GM12878 (cell line): Measurements from ENCODE around the gene C1orf53.

Experiments
- CBX3 ChIP-seq: fragments of 200-600 bp; sonication (generic); IDR thresholded peaks from 2 replicates; pipeline ENCODE4 v1.6.1; 2016; ENCODE audit warnings: low read depth, borderline replicate concordance
- EP300 ChIP-seq, 2 experiments: fragments of 150-350 bp in 1 of 2; IDR thresholded peaks; 2 replicates each; pipeline ENCODE4 v1.6.1; 2011 to 2012; ENCODE audit warnings: low read depth in 2 of 2, low read length in 2 of 2, borderline replicate concordance in 1 of 2, improper control_type of control experiment in 1 of 2, inconsistent platforms in 1 of 2; ENCODE audit not compliant: control insufficient read depth in 1 of 2
- POLR2A ChIP-seq: IDR thresholded peaks from 2 replicates; pipeline ENCODE4 v1.6.1; 2011; ENCODE audit warnings: low read depth, mild to moderate bottlenecking, low read length
- POLR2AphosphoS5 ChIP-seq: IDR thresholded peaks from 2 replicates; pipeline ENCODE4 v1.6.1; 2011; ENCODE audit warnings: mild to moderate bottlenecking, low read length, inconsistent platforms
- TBL1XR1 ChIP-seq: IDR thresholded peaks from 2 replicates; pipeline ENCODE4 v1.6.1; 2012; ENCODE audit warnings: low read depth, low read length, improper control_type of control experiment
- TCF7 ChIP-seq: IDR thresholded peaks from 2 replicates; pipeline ENCODE4 v1.6.1; 2014; ENCODE audit warnings: antibody characterized with exemption, borderline replicate concordance
- ZNF274 ChIP-seq: IDR thresholded peaks from one replicate; pipeline ENCODE4 v1.8.0; 2011; ENCODE audit not compliant: insufficient read length, insufficient read depth
- TF ChIP-seq, protein P1 (sequence below), 3 experiments: IDR thresholded peaks in 2 of 3; conservative IDR thresholded peaks in 1 of 3; 2 replicates each; pipeline ENCODE4 v1.5.1; 2011; ENCODE audit warnings: low read depth in 3 of 3, low read length in 3 of 3, mild to moderate bottlenecking in 3 of 3, control low read depth in 2 of 3, moderate library complexity in 2 of 3, inconsistent platforms in 1 of 3, mixed read lengths in 1 of 3; ENCODE audit not compliant: control insufficient read depth in 2 of 3, insufficient read depth in 1 of 3; ENCODE audit errors: extremely low read depth in 1 of 3
- TF ChIP-seq, protein P2 (sequence below): IDR thresholded peaks from 2 replicates; pipeline ENCODE4 v1.6.1; 2012; ENCODE audit warnings: mild to moderate bottlenecking, low read depth, low read length
- TF ChIP-seq, protein P3 (sequence below): fragments of 450-650 bp; IDR thresholded peaks from 2 replicates; pipeline ENCODE4 v1.6.1; 2018; ENCODE audit warnings: mild to moderate bottlenecking, low read depth, moderate library complexity; ENCODE audit not compliant: partially characterized antibody
- TF ChIP-seq, protein P4 (sequence below): fragments of 450-650 bp; formaldehyde crosslinking; IDR thresholded peaks from 2 replicates; pipeline ENCODE4 v1.5.0; 2022; ENCODE audit warnings: mild to moderate bottlenecking, missing genetic modification characterization

DNA sequence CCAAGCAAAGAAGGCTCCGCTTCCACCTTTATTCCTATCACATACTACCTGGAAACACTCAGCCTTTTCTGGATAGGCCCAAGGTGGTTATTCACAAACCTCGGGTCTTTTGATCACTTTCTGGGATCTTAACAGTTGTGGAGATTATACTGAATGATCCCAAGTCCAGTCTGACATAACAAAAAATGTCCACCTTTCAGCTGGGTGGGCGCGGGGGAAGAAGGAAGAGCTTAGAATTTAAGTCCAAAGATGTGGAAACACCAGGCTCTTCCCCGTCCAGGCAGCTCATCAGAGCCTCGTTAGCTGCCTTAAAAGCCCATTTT is 338 bp upstream of the C1orf53 start:
- TF ChIP-seq POLR2A (no peak), CBX3 (no peak), EP300 (IDR thresholded peaks at IDR 0.05; ENCODE audit: borderline replicate concordance in 1 of 2, control insufficient read depth in 1 of 2, low read depth in 2 of 2, low read length in 2 of 2) (no peak), ZNF274 (no peak), TBL1XR1 (no peak), POLR2AphosphoS5 (no peak), TCF7 (no peak)
- TF ChIP-seq, protein P1, sequence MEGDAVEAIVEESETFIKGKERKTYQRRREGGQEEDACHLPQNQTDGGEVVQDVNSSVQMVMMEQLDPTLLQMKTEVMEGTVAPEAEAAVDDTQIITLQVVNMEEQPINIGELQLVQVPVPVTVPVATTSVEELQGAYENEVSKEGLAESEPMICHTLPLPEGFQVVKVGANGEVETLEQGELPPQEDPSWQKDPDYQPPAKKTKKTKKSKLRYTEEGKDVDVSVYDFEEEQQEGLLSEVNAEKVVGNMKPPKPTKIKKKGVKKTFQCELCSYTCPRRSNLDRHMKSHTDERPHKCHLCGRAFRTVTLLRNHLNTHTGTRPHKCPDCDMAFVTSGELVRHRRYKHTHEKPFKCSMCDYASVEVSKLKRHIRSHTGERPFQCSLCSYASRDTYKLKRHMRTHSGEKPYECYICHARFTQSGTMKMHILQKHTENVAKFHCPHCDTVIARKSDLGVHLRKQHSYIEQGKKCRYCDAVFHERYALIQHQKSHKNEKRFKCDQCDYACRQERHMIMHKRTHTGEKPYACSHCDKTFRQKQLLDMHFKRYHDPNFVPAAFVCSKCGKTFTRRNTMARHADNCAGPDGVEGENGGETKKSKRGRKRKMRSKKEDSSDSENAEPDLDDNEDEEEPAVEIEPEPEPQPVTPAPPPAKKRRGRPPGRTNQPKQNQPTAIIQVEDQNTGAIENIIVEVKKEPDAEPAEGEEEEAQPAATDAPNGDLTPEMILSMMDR (IDR thresholded peaks at IDR 0.05 in 2 of 3, conservative IDR thresholded peaks at IDR 0.05 in 1 of 3; ENCODE audit: control insufficient read depth in 2 of 3, extremely low read depth in 1 of 3, insufficient read depth in 1 of 3, low read depth in 3 of 3, low read length in 3 of 3), result no peak
- TF ChIP-seq, protein P2, sequence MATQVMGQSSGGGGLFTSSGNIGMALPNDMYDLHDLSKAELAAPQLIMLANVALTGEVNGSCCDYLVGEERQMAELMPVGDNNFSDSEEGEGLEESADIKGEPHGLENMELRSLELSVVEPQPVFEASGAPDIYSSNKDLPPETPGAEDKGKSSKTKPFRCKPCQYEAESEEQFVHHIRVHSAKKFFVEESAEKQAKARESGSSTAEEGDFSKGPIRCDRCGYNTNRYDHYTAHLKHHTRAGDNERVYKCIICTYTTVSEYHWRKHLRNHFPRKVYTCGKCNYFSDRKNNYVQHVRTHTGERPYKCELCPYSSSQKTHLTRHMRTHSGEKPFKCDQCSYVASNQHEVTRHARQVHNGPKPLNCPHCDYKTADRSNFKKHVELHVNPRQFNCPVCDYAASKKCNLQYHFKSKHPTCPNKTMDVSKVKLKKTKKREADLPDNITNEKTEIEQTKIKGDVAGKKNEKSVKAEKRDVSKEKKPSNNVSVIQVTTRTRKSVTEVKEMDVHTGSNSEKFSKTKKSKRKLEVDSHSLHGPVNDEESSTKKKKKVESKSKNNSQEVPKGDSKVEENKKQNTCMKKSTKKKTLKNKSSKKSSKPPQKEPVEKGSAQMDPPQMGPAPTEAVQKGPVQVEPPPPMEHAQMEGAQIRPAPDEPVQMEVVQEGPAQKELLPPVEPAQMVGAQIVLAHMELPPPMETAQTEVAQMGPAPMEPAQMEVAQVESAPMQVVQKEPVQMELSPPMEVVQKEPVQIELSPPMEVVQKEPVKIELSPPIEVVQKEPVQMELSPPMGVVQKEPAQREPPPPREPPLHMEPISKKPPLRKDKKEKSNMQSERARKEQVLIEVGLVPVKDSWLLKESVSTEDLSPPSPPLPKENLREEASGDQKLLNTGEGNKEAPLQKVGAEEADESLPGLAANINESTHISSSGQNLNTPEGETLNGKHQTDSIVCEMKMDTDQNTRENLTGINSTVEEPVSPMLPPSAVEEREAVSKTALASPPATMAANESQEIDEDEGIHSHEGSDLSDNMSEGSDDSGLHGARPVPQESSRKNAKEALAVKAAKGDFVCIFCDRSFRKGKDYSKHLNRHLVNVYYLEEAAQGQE, result no peak
- TF ChIP-seq, protein P3, sequence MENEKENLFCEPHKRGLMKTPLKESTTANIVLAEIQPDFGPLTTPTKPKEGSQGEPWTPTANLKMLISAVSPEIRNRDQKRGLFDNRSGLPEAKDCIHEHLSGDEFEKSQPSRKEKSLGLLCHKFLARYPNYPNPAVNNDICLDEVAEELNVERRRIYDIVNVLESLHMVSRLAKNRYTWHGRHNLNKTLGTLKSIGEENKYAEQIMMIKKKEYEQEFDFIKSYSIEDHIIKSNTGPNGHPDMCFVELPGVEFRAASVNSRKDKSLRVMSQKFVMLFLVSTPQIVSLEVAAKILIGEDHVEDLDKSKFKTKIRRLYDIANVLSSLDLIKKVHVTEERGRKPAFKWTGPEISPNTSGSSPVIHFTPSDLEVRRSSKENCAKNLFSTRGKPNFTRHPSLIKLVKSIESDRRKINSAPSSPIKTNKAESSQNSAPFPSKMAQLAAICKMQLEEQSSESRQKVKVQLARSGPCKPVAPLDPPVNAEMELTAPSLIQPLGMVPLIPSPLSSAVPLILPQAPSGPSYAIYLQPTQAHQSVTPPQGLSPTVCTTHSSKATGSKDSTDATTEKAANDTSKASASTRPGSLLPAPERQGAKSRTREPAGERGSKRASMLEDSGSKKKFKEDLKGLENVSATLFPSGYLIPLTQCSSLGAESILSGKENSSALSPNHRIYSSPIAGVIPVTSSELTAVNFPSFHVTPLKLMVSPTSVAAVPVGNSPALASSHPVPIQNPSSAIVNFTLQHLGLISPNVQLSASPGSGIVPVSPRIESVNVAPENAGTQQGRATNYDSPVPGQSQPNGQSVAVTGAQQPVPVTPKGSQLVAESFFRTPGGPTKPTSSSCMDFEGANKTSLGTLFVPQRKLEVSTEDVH, result no peak
- TF ChIP-seq, protein P4, sequence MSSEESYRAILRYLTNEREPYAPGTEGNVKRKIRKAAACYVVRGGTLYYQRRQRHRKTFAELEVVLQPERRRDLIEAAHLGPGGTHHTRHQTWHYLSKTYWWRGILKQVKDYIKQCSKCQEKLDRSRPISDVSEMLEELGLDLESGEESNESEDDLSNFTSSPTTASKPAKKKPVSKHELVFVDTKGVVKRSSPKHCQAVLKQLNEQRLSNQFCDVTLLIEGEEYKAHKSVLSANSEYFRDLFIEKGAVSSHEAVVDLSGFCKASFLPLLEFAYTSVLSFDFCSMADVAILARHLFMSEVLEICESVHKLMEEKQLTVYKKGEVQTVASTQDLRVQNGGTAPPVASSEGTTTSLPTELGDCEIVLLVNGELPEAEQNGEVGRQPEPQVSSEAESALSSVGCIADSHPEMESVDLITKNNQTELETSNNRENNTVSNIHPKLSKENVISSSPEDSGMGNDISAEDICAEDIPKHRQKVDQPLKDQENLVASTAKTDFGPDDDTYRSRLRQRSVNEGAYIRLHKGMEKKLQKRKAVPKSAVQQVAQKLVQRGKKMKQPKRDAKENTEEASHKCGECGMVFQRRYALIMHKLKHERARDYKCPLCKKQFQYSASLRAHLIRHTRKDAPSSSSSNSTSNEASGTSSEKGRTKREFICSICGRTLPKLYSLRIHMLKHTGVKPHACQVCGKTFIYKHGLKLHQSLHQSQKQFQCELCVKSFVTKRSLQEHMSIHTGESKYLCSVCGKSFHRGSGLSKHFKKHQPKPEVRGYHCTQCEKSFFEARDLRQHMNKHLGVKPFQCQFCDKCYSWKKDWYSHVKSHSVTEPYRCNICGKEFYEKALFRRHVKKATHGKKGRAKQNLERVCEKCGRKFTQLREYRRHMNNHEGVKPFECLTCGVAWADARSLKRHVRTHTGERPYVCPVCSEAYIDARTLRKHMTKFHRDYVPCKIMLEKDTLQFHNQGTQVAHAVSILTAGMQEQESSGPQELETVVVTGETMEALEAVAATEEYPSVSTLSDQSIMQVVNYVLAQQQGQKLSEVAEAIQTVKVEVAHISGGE (CRISPR knock-in tag), result no peak
